Measurements from ENCODE around the gene HMOX2.

HMOX2 gene, protein sequence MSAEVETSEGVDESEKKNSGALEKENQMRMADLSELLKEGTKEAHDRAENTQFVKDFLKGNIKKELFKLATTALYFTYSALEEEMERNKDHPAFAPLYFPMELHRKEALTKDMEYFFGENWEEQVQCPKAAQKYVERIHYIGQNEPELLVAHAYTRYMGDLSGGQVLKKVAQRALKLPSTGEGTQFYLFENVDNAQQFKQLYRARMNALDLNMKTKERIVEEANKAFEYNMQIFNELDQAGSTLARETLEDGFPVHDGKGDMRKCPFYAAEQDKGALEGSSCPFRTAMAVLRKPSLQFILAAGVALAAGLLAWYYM

DNA sequence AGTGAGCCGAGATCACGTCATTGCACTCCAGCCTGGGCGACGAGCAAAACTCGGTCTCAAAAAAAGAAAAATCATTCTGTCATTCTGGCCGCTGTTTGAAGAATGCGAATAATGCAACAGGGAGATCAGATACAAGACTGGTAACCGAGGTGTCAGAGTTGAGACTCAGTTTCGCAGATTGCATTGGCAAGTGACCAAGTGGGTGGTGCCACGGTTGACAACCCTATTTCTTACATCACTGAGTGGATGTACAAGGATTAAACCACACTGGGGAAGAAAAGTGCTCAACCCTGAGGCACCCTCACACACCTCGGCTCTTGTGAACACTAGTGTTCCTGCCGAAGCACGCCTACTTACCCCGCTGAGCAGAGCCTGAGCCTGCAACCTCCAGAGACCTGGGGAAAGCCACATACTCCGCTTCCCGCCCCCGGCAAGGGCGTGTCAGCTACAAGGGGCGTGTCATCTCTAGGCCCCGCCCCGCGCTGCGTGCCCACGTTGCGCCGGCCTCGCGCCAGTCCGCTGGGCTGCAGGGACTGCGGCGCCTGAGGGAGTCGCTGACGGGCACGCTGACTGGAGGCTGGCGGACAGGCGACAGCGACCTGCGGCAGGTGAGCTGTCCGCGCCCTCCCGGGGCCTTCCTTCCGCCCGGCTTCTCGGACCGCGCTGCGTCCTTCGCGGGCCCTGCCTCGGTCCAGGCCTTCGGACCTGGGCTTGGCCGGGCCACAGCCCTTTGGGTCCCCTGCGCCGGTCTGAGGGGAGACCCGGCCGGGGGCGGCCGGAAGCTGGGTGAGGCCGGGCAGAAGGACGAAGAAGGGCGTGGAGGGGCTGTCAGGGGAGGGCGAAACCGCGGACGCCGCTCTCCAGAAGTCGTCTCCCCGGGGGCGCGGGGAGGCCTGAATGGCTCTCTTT lies at the start of gene HMOX2:
Gene HMOX2 (plus strand): TSS at position 519 of the 909 bp plus-strand sequence. CDS start 29,127 bp downstream, outside the sequence.
- peak; percentile 93 for DNase-seq

DNA sequence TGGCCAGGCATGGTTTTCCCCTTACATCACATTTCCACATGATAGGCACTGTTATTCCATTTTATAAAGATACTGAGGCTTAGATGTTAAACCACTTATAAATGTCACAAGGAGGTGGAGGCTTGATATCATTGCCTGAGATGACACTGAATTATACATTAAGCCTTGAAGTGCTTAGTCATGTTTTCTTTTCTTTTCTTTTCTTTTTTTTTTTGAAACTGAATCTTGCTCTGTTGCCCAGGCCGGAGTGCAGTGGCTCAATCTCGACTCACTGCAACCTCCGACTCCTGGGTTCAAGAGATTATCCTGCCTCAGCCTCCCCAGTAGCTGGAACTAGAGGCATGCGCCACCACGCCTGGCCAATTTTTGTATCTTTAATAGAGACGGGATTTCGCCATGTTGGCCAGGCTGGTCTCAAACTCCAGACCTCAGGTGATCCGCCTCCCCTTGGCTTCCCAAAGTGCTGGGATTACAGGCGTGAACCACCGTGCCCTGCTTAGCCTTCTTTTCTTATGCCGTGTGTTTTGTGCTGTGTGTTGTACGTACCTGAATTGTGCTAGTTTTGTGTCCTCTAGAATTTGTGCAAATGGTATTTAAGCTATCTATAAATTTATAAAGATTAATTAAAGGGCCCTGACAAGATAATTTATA lies 49.4 kb upstream of the HMOX2 start:
- DNase-seq, result no peak

DNA sequence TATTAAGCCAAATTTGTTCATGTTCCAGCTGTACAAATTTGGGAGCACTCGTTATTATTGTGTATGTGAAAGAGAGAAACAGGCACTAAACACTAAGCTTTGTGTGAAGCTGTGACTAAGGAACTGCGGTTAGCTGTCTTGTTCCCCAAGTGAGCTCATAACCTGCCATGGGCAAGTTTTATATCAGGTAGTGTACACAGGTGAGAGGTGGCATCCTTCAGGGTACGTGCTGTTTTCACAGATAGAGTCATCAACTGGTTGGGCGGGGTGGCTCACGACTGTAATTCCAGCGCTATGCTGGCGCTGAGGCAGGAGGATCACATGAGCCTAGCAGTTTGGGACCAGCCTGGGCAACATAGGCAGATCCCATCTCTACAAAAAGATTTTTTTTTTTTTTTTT lies 47.7 kb upstream of the HMOX2 start:
- DNase-seq, result no peak

DNA sequence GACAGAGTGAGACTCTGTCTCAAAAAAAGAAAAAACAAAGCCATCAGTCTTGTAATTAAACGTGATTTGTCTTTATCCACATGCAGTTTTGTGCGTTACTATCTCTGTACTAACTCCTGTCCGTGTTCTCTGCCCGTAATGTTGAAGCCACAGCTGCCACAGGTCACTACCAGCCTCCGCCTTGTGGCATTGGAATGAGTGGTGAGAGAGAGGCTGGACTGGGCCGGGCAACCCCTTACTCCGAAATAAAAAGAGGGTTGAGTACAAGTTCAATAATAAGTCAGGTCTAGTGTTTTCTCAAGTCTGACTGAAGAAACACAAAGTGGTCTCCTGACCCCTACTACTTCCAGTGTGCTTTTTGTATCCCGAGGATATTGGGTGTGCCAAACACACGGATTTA lies 45.2 kb upstream of the HMOX2 start:
- DNase-seq, result no peak

DNA sequence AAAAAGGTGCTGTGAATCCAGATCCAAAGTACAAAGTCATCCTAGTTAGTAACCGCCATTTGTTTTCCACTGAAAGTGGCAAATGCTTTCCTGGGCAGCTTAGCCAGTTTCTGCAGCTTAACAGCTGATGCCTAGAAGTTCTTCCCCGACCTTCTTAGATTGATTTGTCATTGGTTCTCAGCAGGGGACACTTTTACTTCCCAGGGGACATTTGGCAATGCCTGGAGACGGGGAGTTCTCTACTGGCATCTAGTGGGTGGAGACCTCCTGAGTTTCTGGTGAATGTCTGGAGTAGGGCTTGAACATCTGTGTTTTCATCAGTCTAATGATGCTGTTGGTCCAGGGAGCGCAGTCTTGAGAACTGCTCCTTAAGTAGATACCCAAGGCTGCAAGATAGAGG lies 43.0 kb upstream of the HMOX2 start:
- no peak for DNase-seq

DNA sequence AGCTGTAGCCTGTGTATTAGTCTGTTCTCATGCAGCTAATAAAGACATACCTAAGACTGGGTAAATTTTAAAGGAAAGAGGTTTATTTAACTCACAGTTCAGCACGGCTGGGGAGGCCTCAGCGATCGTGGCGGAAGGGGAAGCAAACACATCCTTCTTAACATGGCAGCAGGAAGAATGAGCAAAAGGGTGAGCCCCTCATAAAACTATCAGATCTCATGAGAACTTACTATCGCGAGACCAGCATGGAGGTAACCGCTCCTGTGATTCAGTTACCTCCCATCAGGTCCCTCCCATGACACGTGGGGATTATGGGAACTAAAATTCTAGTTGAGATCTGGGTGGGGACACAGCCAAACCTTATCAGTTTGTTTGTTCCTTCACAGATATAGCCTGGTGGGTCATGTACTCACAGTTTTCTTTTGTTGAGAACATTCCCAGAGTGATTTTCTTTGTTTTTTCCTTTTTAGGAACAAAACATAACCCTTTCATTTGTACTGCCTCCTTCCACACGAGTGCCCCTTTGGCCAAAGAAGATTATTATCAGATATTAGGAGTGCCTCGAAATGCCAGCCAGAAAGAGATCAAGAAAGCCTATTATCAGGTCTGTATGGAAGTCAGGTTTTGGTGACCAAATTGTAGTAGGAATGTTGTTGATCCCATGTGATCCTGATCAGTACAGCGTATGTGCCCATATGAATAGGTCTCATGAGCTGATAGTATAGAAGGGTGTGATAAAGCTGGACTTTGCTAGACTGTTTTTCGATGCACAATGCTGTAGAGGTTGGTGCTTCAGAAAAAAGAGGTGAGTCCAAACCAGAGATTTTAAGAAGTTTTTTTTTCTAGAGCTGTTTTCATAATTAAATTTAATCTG lies 42.0 kb upstream of the HMOX2 start:
- no peak for DNase-seq

DNA sequence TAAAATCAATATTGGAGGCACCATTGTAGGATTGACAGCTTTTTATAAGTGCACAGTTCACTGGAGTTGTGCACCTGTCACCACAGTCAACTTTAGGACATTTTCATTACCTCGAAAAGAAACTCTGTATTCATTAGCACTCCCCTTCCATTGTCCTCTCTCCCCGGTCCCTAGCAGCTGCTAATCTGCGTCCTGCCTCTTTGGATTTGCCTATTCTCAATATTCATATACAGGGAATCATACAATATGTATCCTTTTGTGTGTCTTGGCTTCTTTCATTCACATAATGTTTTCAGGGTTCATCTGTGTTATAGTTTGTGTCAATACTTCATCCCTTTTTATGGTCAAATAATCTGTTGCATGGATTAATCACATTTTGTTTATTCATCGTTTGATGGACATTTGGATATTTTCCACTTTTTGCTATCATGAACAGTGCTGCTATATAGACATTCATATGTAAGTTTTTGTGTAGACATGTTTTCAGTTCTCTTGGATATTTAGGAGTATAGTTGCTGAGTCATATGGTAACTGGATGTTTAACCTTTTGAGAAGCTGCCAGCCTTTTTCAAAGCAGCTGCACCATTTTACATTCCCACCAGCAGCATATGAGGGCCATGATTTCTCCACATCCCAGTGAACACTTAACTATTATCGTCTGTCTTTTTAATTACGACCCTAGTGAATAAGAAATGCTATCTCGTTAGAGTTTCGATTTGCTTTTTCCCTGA lies 40.7 kb upstream of the HMOX2 start:
- DNase-seq, result no peak

DNA sequence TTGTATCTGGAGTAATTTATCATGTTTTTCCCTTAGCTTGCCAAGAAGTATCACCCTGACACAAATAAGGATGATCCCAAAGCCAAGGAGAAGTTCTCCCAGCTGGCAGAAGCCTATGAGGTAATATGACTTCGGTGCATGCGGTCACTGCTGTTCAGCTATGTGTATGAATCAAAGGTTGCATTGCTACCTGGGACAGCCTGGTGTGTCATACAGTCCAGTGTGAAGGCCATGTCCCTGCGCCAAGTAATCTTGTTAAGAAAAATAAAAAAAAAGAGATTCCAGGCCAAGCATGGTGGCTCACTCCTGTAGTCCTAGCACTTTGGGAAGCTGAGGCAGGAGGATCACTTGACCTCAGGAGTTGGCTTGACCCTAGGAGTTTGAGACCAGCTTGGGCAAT lies 38.8 kb upstream of the HMOX2 start:
- no peak for DNase-seq

DNA sequence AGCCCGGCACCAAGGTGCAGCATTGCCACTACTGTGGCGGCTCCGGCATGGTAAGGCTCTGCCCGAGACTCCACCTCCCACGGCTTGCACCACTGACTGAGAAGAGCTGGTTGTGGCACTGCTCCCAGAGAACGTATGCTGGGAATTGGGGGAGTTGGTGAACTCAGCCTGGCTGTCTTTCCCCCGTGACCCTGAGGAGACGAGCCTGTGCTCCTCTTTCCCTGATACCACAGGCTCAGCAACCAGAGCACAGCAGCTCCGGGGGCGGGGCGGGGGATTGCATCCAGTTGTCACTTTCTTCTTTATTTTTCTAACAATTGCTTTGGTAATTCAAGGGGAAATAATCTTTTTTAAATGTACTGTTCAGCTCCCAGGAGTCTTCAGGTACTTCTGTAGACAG lies 33.8 kb upstream of the HMOX2 start:
- no peak for DNase-seq

DNA sequence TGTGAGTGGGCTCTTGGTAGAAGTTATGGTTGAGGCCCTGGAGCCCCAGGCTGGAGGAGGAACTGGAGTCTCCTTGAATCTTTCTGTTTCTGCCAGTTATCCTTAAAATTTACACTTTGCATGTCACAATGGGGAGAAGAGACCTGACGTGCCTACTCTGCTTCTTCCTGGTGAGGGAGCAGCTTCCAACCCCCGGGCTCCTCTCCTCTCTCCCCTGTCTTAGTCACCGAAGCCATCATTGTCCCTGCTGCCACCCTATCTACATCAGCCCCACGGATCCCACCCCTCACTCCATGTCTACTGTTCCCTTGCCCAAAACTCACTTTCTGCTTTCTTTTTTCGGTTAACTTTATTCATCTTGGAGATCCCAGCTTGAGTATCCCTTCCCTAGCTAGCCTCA lies 32.9 kb upstream of the HMOX2 start:
- no peak for DNase-seq

DNA sequence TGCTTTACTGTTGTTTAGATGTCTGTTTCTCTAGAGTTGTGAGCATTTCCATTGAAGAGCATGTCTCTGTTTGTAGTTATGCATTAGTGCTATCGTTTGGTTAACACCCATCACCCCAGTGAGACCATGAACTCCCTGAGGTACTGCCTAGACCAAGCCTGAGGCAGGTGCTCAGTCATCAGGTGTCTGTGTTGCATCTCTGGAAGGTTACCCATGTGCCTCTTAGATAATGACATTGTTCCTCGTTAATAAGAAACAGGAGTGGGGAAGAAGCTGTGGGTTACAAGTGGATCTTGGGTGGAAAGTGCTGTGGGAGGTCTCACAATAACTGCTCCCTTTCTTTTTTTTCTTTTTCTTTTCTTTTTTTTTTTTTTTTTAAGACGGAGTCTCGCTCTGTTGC lies 32.2 kb upstream of the HMOX2 start:
- no peak for DNase-seq

DNA sequence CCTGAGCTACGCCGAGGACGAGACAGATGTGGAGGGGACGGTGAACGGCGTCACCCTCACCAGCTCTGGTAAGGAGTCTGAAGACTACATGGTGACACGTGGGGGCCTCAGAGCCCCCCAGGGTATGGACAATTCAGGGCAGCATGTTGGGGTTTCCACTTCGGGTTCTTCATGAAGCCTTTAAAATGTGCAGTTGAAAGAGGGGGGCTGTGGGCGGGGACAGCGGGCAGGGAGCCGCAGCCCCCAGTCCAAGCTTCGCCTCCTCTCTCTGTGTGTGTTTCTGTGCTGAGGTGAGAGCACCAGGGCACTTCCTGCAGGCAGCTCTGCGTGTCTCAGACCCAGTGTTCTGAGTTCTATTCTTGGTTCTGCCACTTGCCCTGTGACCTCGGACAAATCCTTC lies 25.8 kb upstream of the HMOX2 start:
- DNase-seq, result no peak

DNA sequence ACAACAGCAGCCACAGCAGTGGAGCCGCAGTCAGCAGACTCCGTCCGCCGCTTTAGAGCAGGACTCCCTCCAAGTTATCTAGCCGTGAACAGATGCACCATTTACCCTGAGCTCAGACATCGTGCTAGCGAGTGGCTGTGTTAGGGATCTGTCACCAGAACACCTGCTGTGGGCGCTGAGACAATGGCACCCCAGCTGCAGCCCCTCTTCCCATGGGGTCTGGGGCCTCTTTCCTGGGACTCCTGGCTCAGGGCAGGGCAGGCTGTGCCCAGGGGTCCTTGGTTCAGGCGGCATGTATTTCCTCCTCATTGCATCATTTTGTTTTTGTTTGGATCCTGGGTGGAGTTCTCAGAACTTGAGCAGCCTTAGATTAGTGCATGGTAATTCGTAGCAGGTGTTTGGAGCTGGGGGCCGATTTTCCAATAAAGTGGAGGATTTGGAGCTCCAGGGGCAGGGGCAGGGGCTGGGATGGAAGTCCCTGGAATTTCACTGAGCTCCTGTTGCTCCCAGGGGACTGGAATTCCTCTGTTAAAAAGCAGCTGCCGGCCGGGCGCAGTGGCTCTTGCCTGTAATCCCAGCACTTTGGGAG lies 25.2 kb upstream of the HMOX2 start:
- DNase-seq, result no peak

DNA sequence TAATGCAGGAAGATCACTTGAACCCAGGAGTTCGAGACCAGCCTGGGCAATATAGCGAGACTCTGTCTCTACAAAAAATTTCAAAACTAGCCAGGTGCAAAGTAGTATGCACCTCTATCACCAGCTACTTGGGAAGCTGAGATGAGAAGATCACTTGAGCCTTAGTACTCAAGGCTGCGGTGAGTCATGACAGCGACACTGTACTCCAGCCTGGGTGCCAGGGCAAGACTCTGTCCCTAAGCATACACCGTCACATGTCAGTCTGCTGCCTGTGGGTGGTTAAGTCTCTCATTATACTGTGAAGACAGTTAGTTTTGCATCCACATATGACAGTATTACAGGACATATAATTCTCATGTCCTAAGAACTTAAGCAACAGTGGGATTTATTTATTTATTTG lies 23.5 kb upstream of the HMOX2 start:
- DNase-seq, result no peak

DNA sequence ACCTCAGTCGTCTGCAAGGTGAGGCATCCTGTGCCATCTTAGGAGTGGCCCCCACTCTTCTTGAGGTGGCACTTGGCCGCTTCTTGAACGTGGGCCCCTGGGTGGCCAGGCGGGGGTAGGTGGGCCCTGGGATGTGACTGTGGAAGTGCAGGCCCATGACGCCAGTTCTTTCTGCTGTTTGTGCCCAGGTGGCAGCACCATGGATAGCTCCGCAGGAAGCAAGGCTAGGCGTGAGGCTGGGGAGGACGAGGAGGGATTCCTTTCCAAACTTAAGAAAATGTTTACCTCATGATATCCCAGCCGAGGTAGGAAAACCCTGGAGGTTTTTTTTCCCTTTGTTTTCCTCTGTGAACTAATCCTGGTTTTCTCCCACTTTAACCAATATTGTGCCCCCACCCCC lies 21.6 kb upstream of the HMOX2 start:
- no peak for DNase-seq

DNA sequence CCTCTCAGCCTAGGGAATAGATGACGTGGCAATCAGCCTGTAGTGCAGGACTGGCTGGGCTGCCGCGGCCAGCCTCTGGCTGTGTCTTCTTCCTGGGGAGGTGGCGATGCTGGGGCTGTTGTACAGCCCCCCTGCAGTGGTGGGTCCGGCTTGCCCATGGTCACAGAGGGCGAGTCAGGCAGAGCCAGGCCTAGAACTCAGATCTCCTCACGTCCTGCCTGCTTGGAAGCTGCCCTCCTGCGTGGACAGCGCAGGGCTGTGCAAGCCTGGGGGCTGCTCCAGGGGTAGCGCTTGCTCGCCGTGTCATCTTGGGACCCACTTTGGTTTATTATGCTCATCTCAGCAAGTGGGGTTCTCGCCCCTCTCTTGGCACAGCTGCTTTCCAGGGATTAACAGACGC lies 21.1 kb upstream of the HMOX2 start:
- DNase-seq, result no peak

DNA sequence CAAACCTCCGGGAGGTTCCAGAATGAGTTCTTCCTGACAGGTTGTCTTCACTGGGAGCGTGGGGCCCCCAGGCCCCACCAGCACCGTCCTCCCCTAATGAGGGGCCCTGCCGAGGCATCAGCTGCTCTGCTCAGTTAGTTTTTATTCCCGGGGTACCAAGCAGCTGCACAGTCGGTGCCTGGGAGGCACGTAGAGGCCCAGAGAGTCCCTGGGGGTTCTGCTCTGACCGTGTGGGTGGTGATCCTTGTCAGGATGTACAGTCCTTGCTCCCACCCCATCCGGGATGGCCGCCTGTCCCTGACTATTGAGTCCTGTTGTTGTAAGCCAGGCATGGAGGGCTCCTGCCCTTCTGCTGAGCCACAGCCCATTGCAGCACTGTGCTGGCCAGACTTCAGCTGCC lies 20.2 kb upstream of the HMOX2 start:
- no peak for DNase-seq

DNA sequence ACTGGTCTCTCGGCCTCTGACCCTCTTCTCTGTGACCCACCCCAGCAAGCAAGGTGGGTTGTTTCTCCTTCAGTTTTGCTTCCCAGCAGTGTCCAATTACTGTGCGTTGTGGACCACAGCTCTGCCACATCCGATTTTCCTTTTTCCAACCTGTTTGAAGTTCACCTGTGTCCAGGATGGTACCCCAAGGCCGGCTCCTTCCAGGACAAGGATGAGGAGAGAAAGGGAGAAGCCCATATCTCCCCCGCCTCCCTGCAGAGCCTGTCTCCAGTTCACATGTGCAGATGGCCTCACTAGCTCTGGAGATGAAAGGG lies 15.3 kb upstream of the HMOX2 start:
- no peak for DNase-seq

DNA sequence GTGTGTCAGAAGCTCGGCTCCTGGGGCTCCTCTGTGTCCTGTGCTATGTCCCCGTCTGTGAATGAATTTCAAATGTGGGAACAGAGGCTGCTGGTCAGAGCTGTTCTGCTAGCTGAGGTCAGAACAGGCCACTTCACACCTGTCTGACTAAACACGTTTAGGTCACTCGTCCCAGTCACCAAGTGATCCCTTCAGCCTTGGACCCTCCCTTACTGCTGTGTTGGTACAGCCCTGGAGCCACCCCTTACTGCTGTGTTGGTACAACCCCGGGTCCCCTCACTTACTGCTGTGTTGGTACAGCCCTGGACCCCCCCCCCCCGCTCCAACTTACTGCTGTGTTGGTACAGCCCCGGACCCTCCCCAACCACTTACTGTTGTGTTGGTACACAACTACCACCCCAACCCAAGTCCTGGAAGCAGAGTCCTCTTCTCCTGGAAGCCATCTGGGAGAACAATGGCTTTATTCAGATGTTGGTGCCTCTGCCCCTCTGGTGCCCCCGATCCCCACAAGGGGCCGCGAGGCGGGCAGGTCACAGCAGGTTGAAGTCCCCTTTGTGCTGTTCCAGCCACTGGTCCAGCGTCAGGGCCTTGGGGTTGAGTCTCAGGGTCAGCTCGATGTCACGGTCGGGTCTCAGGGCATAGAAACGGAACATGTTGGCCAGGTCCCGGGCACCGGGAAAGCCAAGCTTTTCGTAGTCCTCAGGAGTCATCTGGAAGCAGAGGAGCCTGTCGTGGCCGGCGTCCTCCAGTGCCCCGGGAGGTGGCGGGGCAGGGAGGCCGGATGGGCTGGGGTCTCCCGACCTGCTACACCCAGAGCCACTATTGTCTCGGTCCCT lies 14.7 kb upstream of the HMOX2 start:
- DNase-seq, result no peak

DNA sequence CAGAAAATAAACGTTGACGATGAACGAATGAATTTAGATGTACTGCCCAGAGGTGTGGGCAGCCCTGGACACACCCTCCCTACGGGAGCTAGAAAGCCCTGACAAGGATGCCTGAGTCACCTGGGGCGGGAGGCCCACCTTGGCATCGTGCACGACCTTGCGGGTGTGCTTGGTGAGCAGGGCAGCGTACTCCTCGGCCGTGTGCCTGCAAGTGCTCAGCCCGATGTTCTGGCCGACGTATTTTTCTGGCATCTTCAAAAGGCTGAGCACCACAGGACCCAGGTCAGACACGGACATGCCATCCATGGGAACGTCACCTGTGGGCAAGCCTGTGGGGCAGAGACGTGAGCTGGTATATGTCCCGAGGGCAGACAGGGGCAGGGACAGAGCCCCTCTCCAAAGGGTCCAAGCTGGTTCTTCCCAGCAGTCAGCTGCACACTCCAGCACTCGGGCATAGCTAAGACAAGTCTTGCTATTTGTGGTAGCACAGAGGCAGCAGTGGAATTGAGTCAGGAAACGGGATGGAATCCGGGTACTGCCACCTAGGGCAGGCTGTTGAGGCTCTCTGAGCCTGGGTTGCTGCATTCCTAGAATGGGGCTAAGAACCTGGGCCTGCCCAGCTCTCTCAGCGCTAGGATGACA lies 12.6 kb upstream of the HMOX2 start:
- no peak for DNase-seq
